Ovary (tissue), 3 donors: ENCODE results near the gene GJB6.

Experiments
- POLR2A ChIP-seq: fragments of 450-650 bp; IDR thresholded peaks from one replicate; pipeline ENCODE4 v1.6.1; 2017; ENCODE audit warnings: antibody characterized with exemption, mild to moderate bottlenecking, moderate library complexity
- TF ChIP-seq, protein P1 (sequence below), 3 donors: fragments of 450-650 bp in 2 of 3; fragments of 200-600 bp in 1 of 3; IDR thresholded peaks; one replicate each; pipeline versions ENCODE4 v1.5.1 to v1.8.0; 2016 to 2022; ENCODE audit warnings: antibody characterized with exemption in 3 of 3, mild to moderate bottlenecking in 1 of 3
- donor health status: DM: no; HTN: no; CAD: no.

DNA sequence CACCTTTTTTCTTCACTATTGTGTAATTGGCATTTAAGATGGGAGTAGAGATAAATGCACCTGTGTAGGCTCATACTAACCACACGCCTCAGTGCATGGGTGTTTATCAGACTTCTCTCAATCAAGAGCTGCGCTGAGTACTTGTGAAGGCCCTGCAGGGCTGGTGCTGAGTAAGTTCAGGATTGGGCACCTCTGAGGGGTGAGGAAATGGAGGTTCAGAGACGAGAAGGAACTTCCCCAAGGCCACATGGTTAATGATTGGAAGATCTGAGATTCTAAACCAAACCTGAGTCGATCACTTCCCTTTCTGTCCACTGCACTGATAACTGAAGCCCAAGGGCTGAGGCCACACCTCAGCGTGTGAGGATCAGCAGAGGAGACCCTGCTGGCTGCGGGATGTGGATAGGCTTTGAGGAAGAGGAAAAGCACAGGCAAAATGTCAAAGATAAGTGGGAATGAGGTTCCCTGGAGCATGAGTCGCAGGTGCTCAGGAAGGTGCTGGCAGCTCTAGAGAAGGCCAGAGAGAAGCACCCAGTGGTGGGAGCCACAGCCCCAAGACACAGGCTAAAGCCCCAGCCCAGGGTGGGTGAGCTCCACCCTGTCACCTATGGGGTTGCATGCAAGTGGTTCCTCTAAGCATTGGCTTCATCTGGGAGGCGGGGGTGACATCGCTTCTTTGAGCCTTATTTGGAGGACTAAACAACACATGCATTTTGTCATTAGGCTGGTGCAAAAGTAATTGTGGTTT, 32.3 kb upstream of the GJB6 start:
- TF ChIP-seq, protein P1, sequence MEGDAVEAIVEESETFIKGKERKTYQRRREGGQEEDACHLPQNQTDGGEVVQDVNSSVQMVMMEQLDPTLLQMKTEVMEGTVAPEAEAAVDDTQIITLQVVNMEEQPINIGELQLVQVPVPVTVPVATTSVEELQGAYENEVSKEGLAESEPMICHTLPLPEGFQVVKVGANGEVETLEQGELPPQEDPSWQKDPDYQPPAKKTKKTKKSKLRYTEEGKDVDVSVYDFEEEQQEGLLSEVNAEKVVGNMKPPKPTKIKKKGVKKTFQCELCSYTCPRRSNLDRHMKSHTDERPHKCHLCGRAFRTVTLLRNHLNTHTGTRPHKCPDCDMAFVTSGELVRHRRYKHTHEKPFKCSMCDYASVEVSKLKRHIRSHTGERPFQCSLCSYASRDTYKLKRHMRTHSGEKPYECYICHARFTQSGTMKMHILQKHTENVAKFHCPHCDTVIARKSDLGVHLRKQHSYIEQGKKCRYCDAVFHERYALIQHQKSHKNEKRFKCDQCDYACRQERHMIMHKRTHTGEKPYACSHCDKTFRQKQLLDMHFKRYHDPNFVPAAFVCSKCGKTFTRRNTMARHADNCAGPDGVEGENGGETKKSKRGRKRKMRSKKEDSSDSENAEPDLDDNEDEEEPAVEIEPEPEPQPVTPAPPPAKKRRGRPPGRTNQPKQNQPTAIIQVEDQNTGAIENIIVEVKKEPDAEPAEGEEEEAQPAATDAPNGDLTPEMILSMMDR (IDR thresholded peaks at IDR 0.05) = no peak
- no peak for TF ChIP-seq POLR2A
